Ovary (tissue), 3 donors: Measurements from ENCODE around the gene NCOA3.

Experiments used
- EP300 ChIP-seq: sonication (generic); formaldehyde crosslinking; IDR thresholded peaks from one replicate; pipeline ENCODE4 v1.6.1; 2017; ENCODE audit warnings: antibody characterized with exemption
- TF ChIP-seq, protein P1 (sequence below), 3 donors: fragments of 450-650 bp in 2 of 3; fragments of 200-600 bp in 1 of 3; IDR thresholded peaks; one replicate each; pipeline versions ENCODE4 v1.5.1 to v1.8.0; 2016 to 2022; ENCODE audit warnings: antibody characterized with exemption in 3 of 3, mild to moderate bottlenecking in 1 of 3
- donor health status: DM: no; HTN: no; CAD: no.

DNA sequence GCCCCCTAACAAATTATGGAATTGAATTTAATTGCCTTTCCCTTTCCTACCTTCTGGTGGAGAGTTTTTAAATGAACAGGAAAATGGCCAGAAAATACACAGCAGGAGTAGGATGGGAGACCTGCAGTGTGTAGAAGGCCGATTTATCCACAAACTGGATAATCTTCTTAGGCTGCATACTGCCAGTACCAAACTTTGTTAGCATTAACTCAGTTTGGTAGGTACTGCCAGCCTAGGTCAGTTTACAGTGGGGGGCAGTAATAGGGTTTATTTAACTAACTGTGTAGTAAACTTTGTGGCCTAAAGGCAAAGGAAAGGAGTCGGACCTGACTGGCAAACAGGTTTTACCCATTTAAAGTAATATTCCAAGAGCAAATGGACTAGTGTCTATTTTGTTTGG lies 4.6 kb downstream of the NCOA3 start:
- no peak for TF ChIP-seq EP300
- TF ChIP-seq, protein P1, sequence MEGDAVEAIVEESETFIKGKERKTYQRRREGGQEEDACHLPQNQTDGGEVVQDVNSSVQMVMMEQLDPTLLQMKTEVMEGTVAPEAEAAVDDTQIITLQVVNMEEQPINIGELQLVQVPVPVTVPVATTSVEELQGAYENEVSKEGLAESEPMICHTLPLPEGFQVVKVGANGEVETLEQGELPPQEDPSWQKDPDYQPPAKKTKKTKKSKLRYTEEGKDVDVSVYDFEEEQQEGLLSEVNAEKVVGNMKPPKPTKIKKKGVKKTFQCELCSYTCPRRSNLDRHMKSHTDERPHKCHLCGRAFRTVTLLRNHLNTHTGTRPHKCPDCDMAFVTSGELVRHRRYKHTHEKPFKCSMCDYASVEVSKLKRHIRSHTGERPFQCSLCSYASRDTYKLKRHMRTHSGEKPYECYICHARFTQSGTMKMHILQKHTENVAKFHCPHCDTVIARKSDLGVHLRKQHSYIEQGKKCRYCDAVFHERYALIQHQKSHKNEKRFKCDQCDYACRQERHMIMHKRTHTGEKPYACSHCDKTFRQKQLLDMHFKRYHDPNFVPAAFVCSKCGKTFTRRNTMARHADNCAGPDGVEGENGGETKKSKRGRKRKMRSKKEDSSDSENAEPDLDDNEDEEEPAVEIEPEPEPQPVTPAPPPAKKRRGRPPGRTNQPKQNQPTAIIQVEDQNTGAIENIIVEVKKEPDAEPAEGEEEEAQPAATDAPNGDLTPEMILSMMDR (IDR thresholded peaks at IDR 0.05): no peak
